T follicular helper cell (primary cell): Measurements from ENCODE around the gene ZNF410.
"Not testable (repeated sequence)": the region's sequence is repeated elsewhere in the genome, so short reads cannot be mapped to it uniquely, and the experiment has no call there.

Source experiments
- DNase-seq: peaks from one replicate; pipeline ENCODE4 v3.0.0-alpha.2; 2020; ENCODE audit warnings: low read depth
- total RNA-seq, 2 experiments: gene quantifications; one replicate each; lab custom pipeline; 2026; lab: John Stamatoyannopoulos, UW

Gene ZNF410
- 3.4 to 5.7 reads per million in 2 experiments for total RNA-seq

GRCh38 chr14:73886449-73887317 is at the start of gene ZNF410:
Gene ZNF410 (plus strand): TSS chr14:73886859. CDS start chr14:73892176, 5,317 bp downstream.
- peak; percentile 74 for DNase-seq

GRCh38 chr14:73838293-73839034 is 48.2 kb upstream of the ZNF410 start:
- not testable (repeated sequence) for DNase-seq

GRCh38 chr14:73842201-73842600 is 44.5 kb upstream of the ZNF410 start:
- DNase-seq = no peak

GRCh38 chr14:73842851-73843250 is 43.8 kb upstream of the ZNF410 start:
- DNase-seq = no peak

- no peak for DNase-seq
These were observed 43.4 kb upstream of the ZNF410 start for GRCh38 chr14:73843296-73843695.

- DNase-seq = no peak
These were observed 39.7 kb upstream of the ZNF410 start for GRCh38 chr14:73846947-73847346.

GRCh38 chr14:73851000-73851399 is 35.7 kb upstream of the ZNF410 start:
- DNase-seq = no peak

GRCh38 chr14:73851567-73852382 is 34.9 kb upstream of the ZNF410 start, which contains the start of gene PTGR2:
Gene PTGR2 (plus strand): TSS chr14:73851831. CDS start chr14:73858863, 7,032 bp downstream.
- peak; percentile 88 for DNase-seq

- no peak for DNase-seq
These were observed 27.5 kb upstream of the ZNF410 start for GRCh38 chr14:73859145-73859544.

- no peak for DNase-seq
These were observed 25.6 kb upstream of the ZNF410 start for GRCh38 chr14:73861073-73861472.

GRCh38 chr14:73862480-73862879 is 24.2 kb upstream of the ZNF410 start:
- no peak for DNase-seq

- DNase-seq = no peak
These were observed 23.4 kb upstream of the ZNF410 start for GRCh38 chr14:73863209-73863608.

- DNase-seq = no peak
These were observed 21.0 kb upstream of the ZNF410 start for GRCh38 chr14:73865534-73866113.

- not testable (repeated sequence) for DNase-seq
These were observed 16.9 kb upstream of the ZNF410 start for GRCh38 chr14:73869754-73870153.

GRCh38 chr14:73870525-73871235 is 16.0 kb upstream of the ZNF410 start:
- no peak for DNase-seq

GRCh38 chr14:73873660-73874059 is 13.0 kb upstream of the ZNF410 start:
- DNase-seq = no peak

- DNase-seq = no peak
These were observed 8.9 kb upstream of the ZNF410 start for GRCh38 chr14:73877790-73878189.

- DNase-seq = no peak
These were observed 8.2 kb upstream of the ZNF410 start for GRCh38 chr14:73878436-73878835.

- no peak for DNase-seq
These were observed 7.6 kb upstream of the ZNF410 start for GRCh38 chr14:73879027-73879426.

- DNase-seq = no peak
These were observed 2.0 kb upstream of the ZNF410 start for GRCh38 chr14:73884438-73885190.
